ENCODE results near the gene SUGCT. TPM values are rescaled to one million over a fixed set of nuclear protein-coding genes. Genes with fewer than 3 reads are reported as not detected.

The SUGCT gene
- total and polyA plus RNA-seq, 2 of the 8 experiments (the other 6 are each of a cell fraction or from before 2014, with no cell fraction given), result 2.8 to 5.4 TPM

DNA sequence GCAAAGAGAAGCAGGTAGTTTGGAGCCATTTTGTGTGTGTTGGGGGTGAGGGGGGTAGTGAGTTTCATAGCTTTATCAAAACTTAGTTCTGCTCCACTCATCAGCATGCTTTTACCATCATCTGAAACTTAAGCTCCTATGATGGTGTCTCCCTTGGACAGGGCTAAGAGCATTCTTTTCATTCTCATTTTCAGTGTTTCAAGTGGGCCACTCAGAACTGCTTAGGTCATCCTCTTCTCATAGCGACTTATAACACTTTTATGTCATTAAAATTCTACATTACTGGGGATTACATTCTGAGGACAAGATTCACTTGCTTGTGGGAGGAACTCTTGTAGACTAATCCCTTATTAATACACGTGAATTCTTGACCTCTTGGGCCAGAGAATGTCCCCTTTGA lies 649.4 kb downstream of the SUGCT start:
- no peak overlapping the region for H3K4me2 ChIP-seq (ENCODE audit: insufficient read depth in 1 of 2, low read depth in 2 of 2, low read length in 2 of 2)
- H3K79me1 ChIP-seq (ENCODE audit: low read depth, low read length), result no peaks in the 10 kb centered on the region
- H3K79me2 ChIP-seq (ENCODE audit: control insufficient read depth in 1 of 2, insufficient read depth in 2 of 2, low read length in 2 of 2), result no peaks in the 10 kb centered on the region
- 97% methylated on average over 2 of the region's 2 CpGs; no CpG with 5 or more reads in 1 of the 2 experiments for WGBS, 2 experiments (ENCODE audit: extremely low coverage in 1 of 2, insufficient coverage in 1 of 2, insufficient read length in 1 of 2, insufficient replicate concordance in 2 of 2, low coverage in 1 of 2, low lambda C conversion rate in 2 of 2, missing lambda C conversion rate in 1 of 2)
- H3K27ac ChIP-seq (ENCODE audit: low read depth, low read length), result no peak overlapping the region
- no peak overlapping the region for H4K8ac ChIP-seq (ENCODE audit: extremely low read depth, insufficient read depth, low read length)
- H4K5ac ChIP-seq (ENCODE audit: insufficient read length, low read depth, low read length), result no peak overlapping the region
- DNase-seq (ENCODE audit: low read depth in 1 of 2, low spot score in 2 of 2), result no peak
- H2BK12ac ChIP-seq (ENCODE audit: low read depth, low read length), result no peak overlapping the region
- H2BK5ac ChIP-seq (ENCODE audit: low read depth, low read length), result no peak overlapping the region
- no peak overlapping the region for H2BK120ac ChIP-seq (replicated peaks; ENCODE audit: low read depth, low read length)
- H3K36me3 ChIP-seq (ENCODE audit: control insufficient read depth in 2 of 4, insufficient read depth in 4 of 4, low read length in 3 of 4), result no peaks in the 10 kb centered on the region
- no peak overlapping the region for H2BK20ac ChIP-seq (ENCODE audit: low read length)
- H2AFZ ChIP-seq (ENCODE audit: low read length), result no peak overlapping the region
- H4K91ac ChIP-seq (replicated peaks; ENCODE audit: insufficient read length, low read length), result no peak overlapping the region
- ChIA-PET CTCF (ENCODE audit: partially characterized antibody) (no interaction called here), POLR2A (ENCODE audit: partially characterized antibody) (no interaction called here)
- no peak overlapping the region for H3K9ac ChIP-seq (replicated peaks in 1 of 4; ENCODE audit: extremely low read depth in 1 of 4, low read depth in 3 of 4, low read length in 3 of 4)
- no peak overlapping the region for H3K18ac ChIP-seq (ENCODE audit: extremely low read depth, low read length)
- no peak overlapping the region for H3K14ac ChIP-seq (ENCODE audit: insufficient read length)
- no peak overlapping the region for H2AK5ac ChIP-seq (ENCODE audit: low read depth, low read length)
- no peak overlapping the region for H3K56ac ChIP-seq (replicated peaks; ENCODE audit: insufficient read length, low read depth, low read length)
- no peak overlapping the region for H3K4ac ChIP-seq (replicated peaks; ENCODE audit: insufficient read length, low read depth, low read length)
- no peak for FAIRE-seq
- H3K4me3 ChIP-seq (ENCODE audit: extremely low read depth in 1 of 4, insufficient read depth in 2 of 4, low read depth in 3 of 4, low read length in 4 of 4), result no peak overlapping the region
- H3K23me2 ChIP-seq (ENCODE audit: low read depth, low read length), result no peaks in the 10 kb centered on the region
- no peaks in the 10 kb centered on the region for H3K27me3 ChIP-seq (replicated peaks in 1 of 4; ENCODE audit: control insufficient read depth in 3 of 4, extremely low read depth in 1 of 4, insufficient read depth in 3 of 4, low read length in 3 of 4)
- TF ChIP-seq HDAC6 (IDR thresholded peaks at IDR 0.05; ENCODE audit: low read depth, low read length) (no peak), HDAC2 (IDR thresholded peaks at IDR 0.05; ENCODE audit: borderline replicate concordance in 1 of 2, low read depth in 2 of 2, low read length in 2 of 2) (no peak), TEAD4 (IDR thresholded peaks at IDR 0.05; ENCODE audit: low read depth, low read length) (no peak), RFX5 (IDR thresholded peaks at IDR 0.05; ENCODE audit: borderline replicate concordance, low read depth, low read length) (no peak), POLR2A (IDR thresholded peaks at IDR 0.05; ENCODE audit: control extremely low read depth in 1 of 2, low read depth in 2 of 2, low read length in 2 of 2) (no peak), POU5F1 (IDR thresholded peaks at IDR 0.05; ENCODE audit: low read depth, low read length) (no peak), RBBP5 (IDR thresholded peaks at IDR 0.05; ENCODE audit: borderline replicate concordance, low read depth, low read length) (no peak), RXRA (IDR thresholded peaks at IDR 0.05; ENCODE audit: insufficient read depth, low read depth, low read length) (no peak), TAF1 (IDR thresholded peaks at IDR 0.05; ENCODE audit: low read depth, low read length) (no peak), JUND (IDR thresholded peaks at IDR 0.05; ENCODE audit: low read length) (no peak), SP4 (IDR thresholded peaks at IDR 0.05; ENCODE audit: low read length) (no peak), POLR2AphosphoS5 (IDR thresholded peaks at IDR 0.05; ENCODE audit: low read depth, low read length) (no peak), BACH1 (IDR thresholded peaks at IDR 0.05; ENCODE audit: low read length) (no peak)
- TF ChIP-seq, protein P1, sequence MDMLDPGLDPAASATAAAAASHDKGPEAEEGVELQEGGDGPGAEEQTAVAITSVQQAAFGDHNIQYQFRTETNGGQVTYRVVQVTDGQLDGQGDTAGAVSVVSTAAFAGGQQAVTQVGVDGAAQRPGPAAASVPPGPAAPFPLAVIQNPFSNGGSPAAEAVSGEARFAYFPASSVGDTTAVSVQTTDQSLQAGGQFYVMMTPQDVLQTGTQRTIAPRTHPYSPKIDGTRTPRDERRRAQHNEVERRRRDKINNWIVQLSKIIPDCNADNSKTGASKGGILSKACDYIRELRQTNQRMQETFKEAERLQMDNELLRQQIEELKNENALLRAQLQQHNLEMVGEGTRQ (IDR thresholded peaks at IDR 0.05; ENCODE audit: low read length), result no peak
- H2BK15ac ChIP-seq (ENCODE audit: low read length), result no peak overlapping the region
- H4K20me1 ChIP-seq (replicated peaks in 1 of 2; ENCODE audit: control insufficient read depth in 1 of 2, insufficient read depth in 2 of 2, low read length in 2 of 2), result no peaks in the 10 kb centered on the region
- H3K9me3 ChIP-seq (ENCODE audit: insufficient read depth in 2 of 2, low read depth in 1 of 2, low read length in 1 of 2), result no peaks in the 10 kb centered on the region
- no peaks in the 10 kb centered on the region for H3K4me1 ChIP-seq (replicated peaks in 1 of 4; ENCODE audit: control insufficient read depth in 3 of 4, insufficient read depth in 4 of 4, low read length in 3 of 4)
- no peak overlapping the region for H3K23ac ChIP-seq (ENCODE audit: insufficient read length)
